Measurements from ENCODE around the gene TRIP10.
"Not testable (repeated sequence)": the region's sequence is repeated elsewhere in the genome, so short reads cannot be mapped to it uniquely, and the experiment has no call there.

TRIP10 gene

DNA sequence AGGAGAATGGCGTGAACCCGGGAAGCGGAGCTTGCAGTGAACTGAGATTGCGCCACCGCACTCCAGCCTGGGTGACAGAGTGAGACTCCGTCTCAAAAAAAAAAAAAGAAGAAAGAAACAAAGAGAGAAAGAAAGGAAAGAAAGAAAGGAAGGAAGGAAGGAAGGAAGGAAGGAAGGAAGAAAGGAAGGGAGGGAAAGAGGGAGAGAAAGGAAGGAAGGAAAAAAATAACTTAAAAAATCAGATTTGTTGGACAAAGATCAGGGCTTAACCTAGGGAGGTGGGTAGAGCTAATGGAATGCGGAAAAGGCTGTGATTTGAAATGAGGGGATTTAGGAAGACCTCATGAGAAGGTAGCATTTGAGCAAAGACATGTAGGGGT is 32.2 kb downstream of the TRIP10 start:
- not testable (repeated sequence) for DNase-seq

DNA sequence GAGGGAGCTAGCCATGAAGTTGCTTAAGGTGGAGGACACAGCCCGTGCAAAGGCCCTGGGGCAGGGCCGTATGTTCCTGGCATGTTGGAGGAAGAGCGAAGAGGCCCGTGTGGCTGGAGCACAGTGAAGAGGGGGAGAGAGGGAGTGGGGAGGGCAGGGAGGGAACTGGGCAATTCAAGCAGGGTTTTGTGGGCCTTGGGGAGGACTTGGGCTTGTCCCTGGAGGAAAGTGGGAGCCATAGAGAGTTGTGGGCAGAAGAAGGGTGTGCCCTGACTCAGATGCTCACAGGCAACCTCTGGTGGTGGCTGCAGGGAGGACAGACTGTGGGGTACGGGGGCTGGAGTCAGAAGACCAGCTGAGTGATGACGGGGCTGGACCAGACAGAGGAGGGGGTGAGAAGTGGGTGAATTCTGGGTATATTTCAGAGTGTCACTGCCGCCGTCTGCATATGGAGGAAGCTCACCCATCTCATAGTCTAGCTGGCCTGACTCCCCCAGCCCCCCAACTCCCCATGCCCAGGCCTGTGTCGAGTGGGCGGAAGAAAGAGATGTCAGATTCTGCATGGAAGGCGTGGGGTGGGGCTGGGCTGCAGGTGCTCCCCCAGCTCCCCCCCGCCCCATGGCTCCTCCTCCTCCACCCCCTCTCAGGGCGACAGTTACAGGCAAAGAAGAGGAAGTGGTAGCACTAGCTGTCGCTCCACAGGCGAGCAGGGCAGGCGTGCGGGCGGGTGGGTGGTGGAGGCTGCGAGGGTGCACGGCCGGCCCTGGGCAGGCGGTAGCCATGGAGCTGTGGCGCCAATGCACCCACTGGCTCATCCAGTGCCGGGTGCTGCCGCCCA is 32.8 kb downstream of the TRIP10 start, which contains the start of gene VAV1:
Gene VAV1, plus strand, starts transcription at position 681 of the 838 bp plus-strand sequence. Its CDS starts 100 bp downstream, at position 781.
- peak; percentile 85 for DNase-seq

GRCh38 chr19:6772866-6773322 is 33.4 kb downstream of the TRIP10 start:
- DNase-seq: peak; percentile 38

- no peak for DNase-seq
These were observed 33.9 kb downstream of the TRIP10 start for GRCh38 chr19:6773323-6773931.

DNA sequence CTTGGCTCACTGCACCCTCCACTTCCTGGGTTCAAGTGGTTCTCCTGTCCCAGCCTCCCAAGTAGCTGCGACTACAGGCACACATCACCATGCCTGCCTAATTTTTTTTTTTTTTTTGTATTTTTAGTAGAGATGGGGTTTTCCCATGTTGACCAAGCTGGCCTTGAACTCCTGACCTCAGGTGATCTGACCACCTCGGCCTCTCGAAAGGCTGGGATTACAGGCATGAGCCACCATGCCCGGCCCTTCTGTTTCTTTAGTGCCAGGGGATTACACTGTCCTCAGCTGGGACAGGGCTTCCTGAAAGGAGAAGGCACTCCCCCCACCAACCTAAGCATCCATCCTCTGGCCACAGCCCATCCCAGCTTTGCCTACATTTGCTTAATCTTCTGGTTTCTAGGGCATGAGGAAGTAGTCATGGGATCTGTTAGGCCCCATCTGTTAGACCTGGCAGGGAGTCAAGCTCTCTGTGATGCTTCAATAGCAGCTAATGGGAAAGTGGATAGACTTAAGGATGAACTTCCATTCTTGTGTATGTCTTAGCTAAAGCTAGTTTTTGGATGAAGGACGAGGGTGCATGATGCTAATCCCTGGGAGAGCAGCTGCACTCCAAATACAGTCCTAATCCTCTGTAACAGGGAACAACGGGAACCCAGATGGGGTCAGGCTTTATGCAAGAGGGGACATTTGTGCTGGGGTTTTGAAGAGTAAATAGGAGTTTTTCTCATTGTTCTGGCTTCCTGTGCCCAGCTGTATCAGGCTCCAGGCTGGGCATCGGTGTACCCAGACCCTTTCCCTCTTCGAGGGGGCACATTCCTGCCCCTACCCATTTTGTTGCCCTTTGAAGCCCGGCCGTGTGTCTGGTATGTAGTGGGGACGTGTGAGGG is 35.6 kb downstream of the TRIP10 start:
- DNase-seq: no peak

DNA sequence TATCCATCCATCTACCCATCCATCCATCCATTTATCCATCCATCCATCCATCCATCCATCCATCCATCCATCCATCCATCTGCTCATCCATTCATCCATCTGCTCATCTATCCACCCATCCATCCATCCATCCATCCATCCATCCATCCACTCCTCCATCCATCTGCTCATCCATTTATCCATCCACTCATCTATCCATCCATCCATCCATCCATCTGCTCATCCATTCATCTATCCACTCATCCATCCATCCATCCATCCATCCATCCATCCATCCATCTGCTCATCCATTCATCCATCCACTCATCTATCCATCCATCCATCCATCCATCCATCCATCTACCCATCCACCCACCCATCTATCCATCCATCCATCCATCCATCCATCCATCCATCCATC is 36.6 kb downstream of the TRIP10 start:
- DNase-seq: not testable (repeated sequence)

- DNase-seq: no peak
These were observed 37.5 kb downstream of the TRIP10 start for GRCh38 chr19:6776999-6777398.

DNA sequence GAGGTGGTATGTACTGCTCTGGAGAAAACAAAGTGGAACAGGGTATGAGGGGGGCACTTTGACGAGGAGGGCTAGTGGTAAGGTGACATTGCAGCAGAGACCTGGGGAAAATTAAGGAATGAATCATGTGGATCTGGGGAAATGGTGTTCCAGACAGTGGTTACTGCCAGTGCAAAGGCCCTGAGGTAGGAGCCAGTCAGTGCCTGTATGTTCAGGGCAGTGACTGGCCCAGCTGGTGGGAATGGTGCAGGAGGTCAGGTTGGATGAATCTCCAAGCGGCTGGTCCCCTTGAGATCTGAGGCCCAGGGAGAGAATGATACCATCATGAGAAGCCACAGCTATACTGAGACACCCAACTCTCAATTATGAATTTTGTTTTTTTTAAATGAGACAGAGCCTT is 38.0 kb downstream of the TRIP10 start:
- no peak for DNase-seq

DNA sequence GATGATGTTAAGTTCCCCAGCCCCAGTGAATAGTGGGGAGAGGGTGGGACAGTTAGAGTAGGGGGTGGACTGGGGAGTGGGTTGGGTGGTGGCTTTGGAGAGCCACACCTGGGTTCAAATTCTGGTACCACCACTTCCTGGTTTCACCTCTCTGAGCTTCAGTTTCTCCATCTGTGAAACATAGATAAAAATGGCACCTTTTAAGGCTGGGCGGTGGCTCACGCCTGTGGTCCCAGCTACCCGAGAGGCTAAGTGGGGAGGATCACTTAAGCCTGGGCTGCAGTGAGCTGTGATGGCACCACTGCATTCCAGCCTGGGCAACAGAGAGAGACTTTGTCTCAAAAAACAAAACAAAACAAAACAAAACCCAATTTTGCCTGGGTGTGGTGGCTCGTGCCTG is 38.9 kb downstream of the TRIP10 start:
- DNase-seq: no peak

GRCh38 chr19:6779206-6779605 is 39.7 kb downstream of the TRIP10 start:
- DNase-seq: no peak

GRCh38 chr19:6787393-6787792 is 47.9 kb downstream of the TRIP10 start:
- DNase-seq: no peak

- DNase-seq: no peak
These were observed 49.4 kb downstream of the TRIP10 start for GRCh38 chr19:6788896-6789295.

DNA sequence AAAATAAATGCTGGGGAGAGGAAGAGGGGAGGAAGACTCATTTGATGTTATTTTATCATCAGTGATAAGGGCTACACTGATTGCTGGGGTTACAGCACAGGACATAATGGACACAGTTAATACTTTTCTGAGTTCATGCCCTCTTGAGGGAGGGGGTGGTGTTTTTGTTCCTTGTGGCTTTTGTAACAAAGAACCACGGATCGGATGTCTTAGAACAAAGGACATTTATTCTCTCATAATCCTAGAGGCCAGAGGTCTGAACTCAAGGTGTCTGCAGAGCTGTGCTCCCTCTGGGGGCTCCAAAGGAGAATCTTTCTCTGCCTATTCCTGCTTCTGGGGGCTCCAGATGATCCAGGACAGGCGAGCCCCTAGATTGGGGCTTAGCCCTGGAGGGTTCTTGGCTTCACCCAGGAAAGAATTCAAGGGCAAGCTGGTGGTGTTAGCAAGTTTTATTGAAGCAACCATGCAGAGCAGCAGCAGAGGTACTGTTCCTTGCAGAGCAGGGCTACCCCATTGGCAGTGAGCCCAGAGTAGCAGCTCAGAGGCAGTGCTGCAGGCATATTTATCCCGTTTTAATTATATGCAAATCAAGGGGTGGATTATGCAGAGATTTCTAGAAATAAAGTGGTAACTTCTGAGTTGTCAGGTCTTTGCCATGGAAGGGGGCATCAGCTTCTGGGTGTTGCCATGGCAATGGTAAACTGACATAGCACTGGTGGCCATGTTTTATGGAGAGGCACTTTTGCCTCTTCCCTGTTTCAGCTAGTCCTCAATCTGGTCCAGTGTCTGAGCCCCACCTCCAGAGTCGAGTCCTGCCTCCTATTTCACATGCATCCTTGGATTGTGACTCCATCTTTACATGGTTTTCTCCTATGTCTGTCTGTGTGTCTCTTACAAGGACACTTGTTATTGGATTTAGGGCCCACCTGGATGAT is 51.0 kb downstream of the TRIP10 start:
- DNase-seq: no peak

GRCh38 chr19:6791237-6791636 is 51.8 kb downstream of the TRIP10 start:
- no peak for DNase-seq

GRCh38 chr19:6793411-6793810 is 53.9 kb downstream of the TRIP10 start:
- DNase-seq: no peak

DNA sequence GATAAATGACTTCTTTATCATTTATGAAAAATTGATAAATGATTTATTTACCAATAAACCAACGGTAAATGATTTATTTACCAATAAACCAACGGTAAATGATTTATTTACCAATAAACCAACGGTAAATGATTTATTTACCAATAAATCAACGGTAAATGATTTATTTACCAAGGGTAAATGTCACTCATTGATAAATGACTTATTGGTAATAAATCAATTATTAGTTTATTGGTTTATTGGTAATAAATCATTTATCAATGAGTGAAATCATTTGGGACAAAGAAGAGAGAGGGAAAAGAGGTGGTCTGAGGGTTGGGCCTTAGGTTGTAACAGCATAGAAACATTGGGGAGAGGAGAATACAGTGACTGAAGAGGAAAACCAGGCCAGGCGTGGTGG is 54.5 kb downstream of the TRIP10 start:
- no peak for DNase-seq

- DNase-seq: no peak
These were observed 55.4 kb downstream of the TRIP10 start for GRCh38 chr19:6794686-6795431.

- DNase-seq: no peak
These were observed 56.8 kb downstream of the TRIP10 start for GRCh38 chr19:6796278-6796677.

GRCh38 chr19:6797646-6798045 is 58.2 kb downstream of the TRIP10 start:
- no peak for DNase-seq

- not testable (repeated sequence) for DNase-seq
These were observed 60.8 kb downstream of the TRIP10 start for GRCh38 chr19:6800160-6800790.

GRCh38 chr19:6800991-6801484 is 61.6 kb downstream of the TRIP10 start:
- no peak for DNase-seq

Data from NK-92 treated with Interleukin-12 subunit alpha and Interleukin-12 subunit beta, amount 100 ng/mL, for 24 hours (cell line).